NCI-H1417 treated with DMSO at 0.1 percent for 48 hours (cell line): ENCODE data around the gene SPATA12.

Source experiments
- DNase-seq: peaks from one replicate; lab custom pipeline; 2025; lab: John Stamatoyannopoulos, UW

SPATA12 gene

GRCh38 chr3:57060089-57060821 is at the start of gene SPATA12:
TSS of gene SPATA12 (plus strand) at chr3:57060664. CDS start at chr3:57073695, 13,031 bp downstream.
- no peak for DNase-seq

GRCh38 chr3:57011022-57011421 is 49.4 kb upstream of the SPATA12 start:
- no peak for DNase-seq

- no peak for DNase-seq
Observed at GRCh38 chr3:57012847-57013246, 47.6 kb upstream of the SPATA12 start.

- no peak for DNase-seq
Observed at GRCh38 chr3:57015350-57015729, 45.1 kb upstream of the SPATA12 start.

- DNase-seq = no peak
Observed at GRCh38 chr3:57015912-57016311, 44.6 kb upstream of the SPATA12 start.

GRCh38 chr3:57017459-57017845 is 43.0 kb upstream of the SPATA12 start:
- no peak for DNase-seq

GRCh38 chr3:57018246-57018645 is 42.2 kb upstream of the SPATA12 start:
- no peak for DNase-seq

GRCh38 chr3:57019057-57019456 is 41.4 kb upstream of the SPATA12 start:
- DNase-seq = no peak

GRCh38 chr3:57025237-57025636 is 35.2 kb upstream of the SPATA12 start:
- no peak for DNase-seq

- DNase-seq = no peak
Observed at GRCh38 chr3:57026944-57027343, 33.5 kb upstream of the SPATA12 start.

- no peak for DNase-seq
Observed at GRCh38 chr3:57029383-57029782, 31.1 kb upstream of the SPATA12 start.

- DNase-seq = no peak
Observed at GRCh38 chr3:57029924-57030323, 30.5 kb upstream of the SPATA12 start.

- DNase-seq = no peak
Observed at GRCh38 chr3:57030721-57031120, 29.7 kb upstream of the SPATA12 start.

- DNase-seq = no peak
Observed at GRCh38 chr3:57031631-57032541, 28.6 kb upstream of the SPATA12 start.

GRCh38 chr3:57036952-57037351 is 23.5 kb upstream of the SPATA12 start:
- no peak for DNase-seq

GRCh38 chr3:57038466-57039164 is 21.8 kb upstream of the SPATA12 start:
- no peak for DNase-seq

- DNase-seq = no peak
Observed at GRCh38 chr3:57041674-57042073, 18.8 kb upstream of the SPATA12 start.

- no peak for DNase-seq
Observed at GRCh38 chr3:57043518-57043917, 16.9 kb upstream of the SPATA12 start.

- no peak for DNase-seq
Observed at GRCh38 chr3:57046101-57046765, 14.2 kb upstream of the SPATA12 start.

GRCh38 chr3:57048052-57048671 is 12.3 kb upstream of the SPATA12 start:
- no peak for DNase-seq

GRCh38 chr3:57048728-57049127 is 11.7 kb upstream of the SPATA12 start:
- no peak for DNase-seq

GRCh38 chr3:57052662-57053061 is 7.8 kb upstream of the SPATA12 start:
- no peak for DNase-seq
